ENCODE measurements around the gene ITPKB.

DNA sequence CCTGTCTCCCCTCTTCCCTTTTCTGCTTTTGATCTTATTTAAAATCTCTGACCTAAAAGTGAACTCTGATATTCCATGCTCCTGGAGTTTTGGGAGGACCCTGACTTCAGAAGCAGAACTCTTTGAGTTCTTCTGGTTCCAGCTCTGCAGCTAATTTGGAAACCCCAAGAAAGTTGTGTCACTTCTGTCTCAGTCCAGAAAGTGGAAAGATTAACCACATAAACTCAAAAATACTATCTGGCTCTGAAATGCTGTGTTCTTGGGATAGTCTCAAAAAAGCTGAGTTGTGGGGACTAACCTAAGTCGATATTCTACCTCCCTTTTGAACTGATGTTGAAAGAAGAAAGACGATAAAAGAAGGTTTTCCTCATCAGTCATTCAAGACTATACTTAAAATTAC lies 59.8 kb downstream of the ITPKB start:
- TF ChIP-seq RAD21 (IDR thresholded peaks at IDR 0.05; ENCODE audit: low read length) = no peak
- no peak for TF ChIP-seq POLR2AphosphoS5 (IDR thresholded peaks at IDR 0.05; ENCODE audit: low read depth, low read length)
- TF ChIP-seq, protein P1, sequence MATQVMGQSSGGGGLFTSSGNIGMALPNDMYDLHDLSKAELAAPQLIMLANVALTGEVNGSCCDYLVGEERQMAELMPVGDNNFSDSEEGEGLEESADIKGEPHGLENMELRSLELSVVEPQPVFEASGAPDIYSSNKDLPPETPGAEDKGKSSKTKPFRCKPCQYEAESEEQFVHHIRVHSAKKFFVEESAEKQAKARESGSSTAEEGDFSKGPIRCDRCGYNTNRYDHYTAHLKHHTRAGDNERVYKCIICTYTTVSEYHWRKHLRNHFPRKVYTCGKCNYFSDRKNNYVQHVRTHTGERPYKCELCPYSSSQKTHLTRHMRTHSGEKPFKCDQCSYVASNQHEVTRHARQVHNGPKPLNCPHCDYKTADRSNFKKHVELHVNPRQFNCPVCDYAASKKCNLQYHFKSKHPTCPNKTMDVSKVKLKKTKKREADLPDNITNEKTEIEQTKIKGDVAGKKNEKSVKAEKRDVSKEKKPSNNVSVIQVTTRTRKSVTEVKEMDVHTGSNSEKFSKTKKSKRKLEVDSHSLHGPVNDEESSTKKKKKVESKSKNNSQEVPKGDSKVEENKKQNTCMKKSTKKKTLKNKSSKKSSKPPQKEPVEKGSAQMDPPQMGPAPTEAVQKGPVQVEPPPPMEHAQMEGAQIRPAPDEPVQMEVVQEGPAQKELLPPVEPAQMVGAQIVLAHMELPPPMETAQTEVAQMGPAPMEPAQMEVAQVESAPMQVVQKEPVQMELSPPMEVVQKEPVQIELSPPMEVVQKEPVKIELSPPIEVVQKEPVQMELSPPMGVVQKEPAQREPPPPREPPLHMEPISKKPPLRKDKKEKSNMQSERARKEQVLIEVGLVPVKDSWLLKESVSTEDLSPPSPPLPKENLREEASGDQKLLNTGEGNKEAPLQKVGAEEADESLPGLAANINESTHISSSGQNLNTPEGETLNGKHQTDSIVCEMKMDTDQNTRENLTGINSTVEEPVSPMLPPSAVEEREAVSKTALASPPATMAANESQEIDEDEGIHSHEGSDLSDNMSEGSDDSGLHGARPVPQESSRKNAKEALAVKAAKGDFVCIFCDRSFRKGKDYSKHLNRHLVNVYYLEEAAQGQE (IDR thresholded peaks at IDR 0.05; ENCODE audit: low read depth, low read length) = no peak
- TF ChIP-seq EZH2phosphoT487 (IDR thresholded peaks at IDR 0.05; ENCODE audit: borderline replicate concordance, low read depth) = no peak
- TF ChIP-seq GATA2 (CRISPR knock-in tag; IDR thresholded peaks at IDR 0.05) = no peak
